Endothelial cell (in vitro differentiated cells): Measurements from ENCODE around the gene OSBPL8. TPM values are rescaled to one million over a fixed set of nuclear protein-coding genes. Genes with fewer than 3 reads are reported as not detected.

ENCODE experiments used
- DNase-seq: peaks from one replicate; pipeline ENCODE4 v3.0.0; 2021; ENCODE audit warnings: low spot score
- H3K27ac Mint-ChIP-seq: one replicate; pipeline ENCODE4 v1.8.0; 2021; ENCODE audit warnings: mixed read lengths, inconsistent platforms; ENCODE audit not compliant: unreplicated experiment
- H3K27me3 Mint-ChIP-seq: one replicate; pipeline ENCODE4 v1.8.0; 2021; ENCODE audit warnings: mild to moderate bottlenecking, moderate library complexity, mixed read lengths, inconsistent platforms; ENCODE audit not compliant: unreplicated experiment
- H3K36me3 Mint-ChIP-seq: one replicate; pipeline ENCODE4 v1.8.0; 2021; ENCODE audit warnings: mild to moderate bottlenecking, low read depth, mixed read lengths, inconsistent platforms; ENCODE audit not compliant: unreplicated experiment
- H3K4me1 Mint-ChIP-seq: one replicate; pipeline ENCODE4 v1.8.0; 2021; ENCODE audit warnings: mild to moderate bottlenecking, mixed read lengths, inconsistent platforms; ENCODE audit not compliant: unreplicated experiment
- H3K4me3 Mint-ChIP-seq: one replicate; pipeline ENCODE4 v1.8.0; 2021; ENCODE audit warnings: mild to moderate bottlenecking, mixed read lengths, inconsistent platforms; ENCODE audit not compliant: unreplicated experiment
- H3K9me3 Mint-ChIP-seq: one replicate; pipeline ENCODE4 v1.8.0; 2021; ENCODE audit warnings: mixed read lengths, inconsistent platforms; ENCODE audit not compliant: unreplicated experiment
- total RNA-seq: library from RNA; stranded (reverse); fragmentation: NEBNext Ultra II Directional; extraction: Animal tissue kit (Norgen Biotek cat#: 25700); gene quantifications from one replicate; pipeline ENCODE4 v1.2.1, GENCODE V29; 2021; ENCODE audit not compliant: unreplicated experiment
- TF ChIP-seq, protein P1 (sequence below): fragments of 200-600 bp; sonication (generic); IDR thresholded peaks from one replicate; pipeline ENCODE4 v1.5.0; 2021; ENCODE audit warnings: antibody characterized with exemption; ENCODE audit not compliant: unreplicated experiment

Gene OSBPL8
- total RNA-seq, 1 donor from 2014 or later = 82.3 TPM

DNA sequence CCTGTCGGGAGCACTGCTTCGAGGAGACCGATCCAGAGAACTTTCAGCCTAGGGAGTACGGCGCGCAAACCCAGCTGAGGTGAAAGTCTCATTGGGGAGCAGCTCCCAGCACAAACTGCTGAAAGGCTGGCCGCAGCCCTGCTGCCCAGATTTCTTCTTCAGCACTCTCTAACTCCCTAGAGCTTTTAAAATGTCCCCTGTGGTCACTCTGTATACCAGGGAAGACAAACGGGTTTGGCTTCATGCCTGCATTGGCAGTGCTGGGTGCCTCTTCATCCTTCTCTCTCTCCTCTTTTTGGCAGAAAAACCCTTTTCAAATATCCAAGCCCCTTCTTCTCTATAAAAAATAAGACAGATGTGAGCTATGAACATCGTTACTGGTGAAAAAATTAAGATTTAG, 246.3 kb downstream of the OSBPL8 start:
- H3K4me1 Mint-ChIP-seq = peaks cover 9% of the 10 kb centered on the region
- H3K36me3 Mint-ChIP-seq = no peaks in the 10 kb centered on the region
- no peaks in the 10 kb centered on the region for H3K27me3 Mint-ChIP-seq
- no peak overlapping the region for H3K27ac Mint-ChIP-seq
- DNase-seq = no peak
- no peaks in the 10 kb centered on the region for H3K9me3 Mint-ChIP-seq
- TF ChIP-seq, protein P1, sequence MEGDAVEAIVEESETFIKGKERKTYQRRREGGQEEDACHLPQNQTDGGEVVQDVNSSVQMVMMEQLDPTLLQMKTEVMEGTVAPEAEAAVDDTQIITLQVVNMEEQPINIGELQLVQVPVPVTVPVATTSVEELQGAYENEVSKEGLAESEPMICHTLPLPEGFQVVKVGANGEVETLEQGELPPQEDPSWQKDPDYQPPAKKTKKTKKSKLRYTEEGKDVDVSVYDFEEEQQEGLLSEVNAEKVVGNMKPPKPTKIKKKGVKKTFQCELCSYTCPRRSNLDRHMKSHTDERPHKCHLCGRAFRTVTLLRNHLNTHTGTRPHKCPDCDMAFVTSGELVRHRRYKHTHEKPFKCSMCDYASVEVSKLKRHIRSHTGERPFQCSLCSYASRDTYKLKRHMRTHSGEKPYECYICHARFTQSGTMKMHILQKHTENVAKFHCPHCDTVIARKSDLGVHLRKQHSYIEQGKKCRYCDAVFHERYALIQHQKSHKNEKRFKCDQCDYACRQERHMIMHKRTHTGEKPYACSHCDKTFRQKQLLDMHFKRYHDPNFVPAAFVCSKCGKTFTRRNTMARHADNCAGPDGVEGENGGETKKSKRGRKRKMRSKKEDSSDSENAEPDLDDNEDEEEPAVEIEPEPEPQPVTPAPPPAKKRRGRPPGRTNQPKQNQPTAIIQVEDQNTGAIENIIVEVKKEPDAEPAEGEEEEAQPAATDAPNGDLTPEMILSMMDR = no peak
- no peak overlapping the region for H3K4me3 Mint-ChIP-seq

DNA sequence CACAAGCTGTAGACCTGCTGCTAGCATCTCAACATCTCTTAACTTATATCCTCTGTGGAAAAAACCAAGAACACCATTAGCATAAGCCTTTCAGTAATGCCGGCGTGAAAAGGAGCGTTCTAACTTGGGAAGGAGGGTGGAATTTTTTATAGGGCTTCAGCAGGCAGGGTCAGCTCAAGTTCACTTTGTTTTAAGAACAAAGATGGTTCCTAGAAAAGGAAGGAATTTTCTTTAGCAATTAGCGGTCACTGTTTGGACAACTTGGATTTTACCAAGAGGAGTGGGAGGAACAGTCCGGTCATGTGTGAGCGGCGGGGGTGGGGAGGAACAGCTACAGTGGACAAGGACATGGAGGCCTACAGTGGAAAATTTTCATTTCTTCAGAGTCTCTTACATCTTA, 247.3 kb downstream of the OSBPL8 start:
- no peak overlapping the region for H3K27ac Mint-ChIP-seq
- H3K36me3 Mint-ChIP-seq = no peaks in the 10 kb centered on the region
- peaks cover 9% of the 10 kb centered on the region for H3K4me1 Mint-ChIP-seq
- H3K27me3 Mint-ChIP-seq = no peaks in the 10 kb centered on the region
- no peak for DNase-seq
- H3K4me3 Mint-ChIP-seq = no peak overlapping the region
- H3K9me3 Mint-ChIP-seq = no peaks in the 10 kb centered on the region
- TF ChIP-seq, protein P1 = no peak

DNA sequence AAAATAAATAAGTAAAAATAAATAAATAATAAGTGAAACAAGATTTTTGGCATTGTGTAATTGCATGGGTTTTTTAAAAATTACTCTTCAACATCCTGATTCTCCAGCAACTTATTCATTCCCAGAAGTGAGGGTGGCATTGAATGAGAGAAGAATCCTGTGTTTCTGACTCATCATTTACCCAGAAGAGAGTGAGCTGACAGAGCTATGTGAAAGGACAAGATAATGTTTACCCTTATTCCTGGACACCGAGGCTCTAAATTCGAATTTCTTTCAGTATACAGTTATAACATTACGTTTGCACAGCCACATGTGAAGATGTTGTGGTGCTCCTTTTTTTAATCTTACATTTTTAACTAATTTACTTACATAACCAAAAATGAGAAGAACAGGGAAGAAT, 247.8 kb downstream of the OSBPL8 start:
- no peak for DNase-seq
- no peaks in the 10 kb centered on the region for H3K27me3 Mint-ChIP-seq
- no peaks in the 10 kb centered on the region for H3K9me3 Mint-ChIP-seq
- H3K4me1 Mint-ChIP-seq = peaks cover 9% of the 10 kb centered on the region
- no peaks in the 10 kb centered on the region for H3K36me3 Mint-ChIP-seq
- TF ChIP-seq, protein P1 = no peak
- H3K4me3 Mint-ChIP-seq = no peak overlapping the region
- H3K27ac Mint-ChIP-seq = no peak overlapping the region

DNA sequence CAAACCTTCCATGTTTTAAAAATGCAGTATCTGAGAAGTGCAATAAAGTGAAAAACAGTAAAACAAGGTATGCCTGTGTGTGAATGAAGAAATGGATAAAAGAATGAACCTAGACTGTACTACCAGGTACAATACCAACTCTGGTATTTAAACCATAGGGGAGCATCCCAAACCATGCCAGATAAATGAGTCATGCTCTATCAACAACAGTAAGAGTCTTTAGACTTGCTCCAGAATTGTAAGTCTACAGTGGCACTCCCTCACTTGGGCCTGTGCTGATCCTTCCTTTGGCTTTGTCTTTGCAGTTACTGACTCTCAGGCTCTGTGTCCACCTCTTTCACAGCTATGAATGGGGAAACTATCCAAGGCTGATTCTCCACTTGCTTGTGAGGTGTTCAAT, 249.5 kb downstream of the OSBPL8 start:
- no peak overlapping the region for H3K4me3 Mint-ChIP-seq
- no peak overlapping the region for H3K27ac Mint-ChIP-seq
- no peaks in the 10 kb centered on the region for H3K36me3 Mint-ChIP-seq
- DNase-seq = no peak
- no peaks in the 10 kb centered on the region for H3K27me3 Mint-ChIP-seq
- TF ChIP-seq, protein P1 = no peak
- H3K4me1 Mint-ChIP-seq = peaks cover 9% of the 10 kb centered on the region
- H3K9me3 Mint-ChIP-seq = no peaks in the 10 kb centered on the region

DNA sequence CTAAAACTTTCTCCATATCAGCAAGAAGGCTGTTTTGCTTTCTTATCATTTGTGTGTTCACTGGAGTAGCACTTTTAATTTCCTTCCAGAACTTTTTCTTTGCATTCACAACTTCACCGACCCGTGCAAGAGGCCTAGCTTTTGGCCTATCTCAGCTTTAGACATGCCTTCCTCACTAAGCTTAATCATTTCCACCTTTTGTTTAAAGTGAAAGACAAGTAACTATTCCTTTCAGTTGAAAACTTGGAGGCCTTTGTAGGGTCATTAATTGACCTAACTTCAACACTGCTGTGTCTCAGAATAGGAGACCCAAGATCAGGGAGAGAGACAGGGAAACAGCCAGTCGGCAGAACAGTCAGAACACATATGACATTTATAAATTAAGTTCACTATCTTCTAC, 250.7 kb downstream of the OSBPL8 start:
- no peak overlapping the region for H3K27ac Mint-ChIP-seq
- DNase-seq = no peak
- H3K9me3 Mint-ChIP-seq = no peaks in the 10 kb centered on the region
- peaks cover 7% of the 10 kb centered on the region for H3K4me1 Mint-ChIP-seq
- H3K36me3 Mint-ChIP-seq = no peaks in the 10 kb centered on the region
- TF ChIP-seq, protein P1 = no peak
- no peaks in the 10 kb centered on the region for H3K27me3 Mint-ChIP-seq
- no peak overlapping the region for H3K4me3 Mint-ChIP-seq
